K562 (cell line): ENCODE measurements around the gene BTN3A1. TPM values are rescaled to one million over a fixed set of nuclear protein-coding genes. Genes with fewer than 3 reads are reported as not detected.

Experiments used
- DIDO1 ChIP-seq: fragments of 450-650 bp; IDR thresholded peaks from 2 replicates; pipeline ENCODE4 v1.6.1; 2016; ENCODE audit warnings: low read depth, missing biosample characterization, missing genetic modification characterization
- E2F3 ChIP-seq: fragments of 250-450 bp; sonication (Bioruptor Pico); IDR thresholded peaks from 2 replicates; pipeline ENCODE4 v1.4.0; 2020; ENCODE audit warnings: mild to moderate bottlenecking
- E2F4 ChIP-seq: sonication (generic); formaldehyde crosslinking; IDR thresholded peaks from 2 replicates; pipeline ENCODE4 v1.8.0; 2022; ENCODE audit warnings: mild to moderate bottlenecking, low read depth, missing genetic modification reagents
- FOSL1 ChIP-seq: fragments of 200-800 bp; sonication (Bioruptor generic); conservative IDR thresholded peaks from 2 replicates; pipeline ENCODE4 v1.6.1; 2016; ENCODE audit warnings: missing genetic modification characterization, missing compliant biosample characterization
- FOXK2 ChIP-seq, 2 experiments: fragments of 450-650 bp; IDR thresholded peaks in 1 of 2; conservative IDR thresholded peaks in 1 of 2; 2 replicates each; pipeline ENCODE4 v1.6.1; 2016; ENCODE audit warnings: low read depth in 2 of 2, mild to moderate bottlenecking in 1 of 2
- GATA2 ChIP-seq: sonication (generic); formaldehyde crosslinking; IDR thresholded peaks from 2 replicates; pipeline ENCODE4 v1.4.0; 2020; ENCODE audit warnings: mild to moderate bottlenecking, missing genetic modification reagents
- GATAD2B ChIP-seq: fragments of 450-650 bp; IDR thresholded peaks from 2 replicates; pipeline ENCODE4 v1.6.1; 2017; ENCODE audit warnings: mild to moderate bottlenecking, borderline replicate concordance
- HNRNPLL ChIP-seq: fragments of 200-400 bp; formaldehyde crosslinking; IDR thresholded peaks from 2 replicates; pipeline ENCODE4 v1.6.1; 2017; ENCODE audit warnings: low read length, low read depth, mild to moderate bottlenecking; ENCODE audit not compliant: poor library complexity, severe bottlenecking
- JUND ChIP-seq, 2 experiments: IDR thresholded peaks; 2 replicates in 1 of 2; 3 replicates in 1 of 2; pipeline ENCODE4 v1.6.1; 2011; ENCODE audit warnings: borderline replicate concordance in 2 of 2, low read depth in 2 of 2, low read length in 2 of 2, improper control_type of control experiment in 1 of 2, missing biosample characterization in 1 of 2, missing genetic modification characterization in 1 of 2, missing genetic modification reagents in 1 of 2
- NR2C2 ChIP-seq, 2 experiments: fragments of 200-800 bp in 1 of 2; sonication (Bioruptor generic) in 1 of 2; sonication (generic) in 1 of 2; formaldehyde crosslinking in 1 of 2; IDR thresholded peaks; 2 replicates each; pipeline versions ENCODE4 v1.6.1 to v1.8.0; 2016 to 2022; ENCODE audit warnings: mild to moderate bottlenecking in 1 of 2, missing compliant biosample characterization in 1 of 2, missing genetic modification characterization in 1 of 2, missing genetic modification reagents in 1 of 2
- NR4A1 ChIP-seq, 2 experiments: fragments of 250-450 bp in 1 of 2; fragments of 450-650 bp in 1 of 2; sonication (Bioruptor Pico) in 1 of 2; IDR thresholded peaks; 2 replicates each; pipeline versions ENCODE4 v1.4.0 to v1.6.1; 2016 to 2020; ENCODE audit warnings: mild to moderate bottlenecking in 2 of 2, missing compliant biosample characterization in 1 of 2, missing genetic modification characterization in 1 of 2, moderate library complexity in 1 of 2
- POLR2B ChIP-seq: fragments of 450-650 bp; IDR thresholded peaks from 2 replicates; pipeline ENCODE4 v1.6.1; 2018; ENCODE audit warnings: low read depth; ENCODE audit not compliant: partially characterized antibody
- SOX6 ChIP-seq: fragments of 450-650 bp; IDR thresholded peaks from 2 replicates; pipeline ENCODE4 v1.6.1; 2014; ENCODE audit warnings: mild to moderate bottlenecking
- SREBF1 ChIP-seq: fragments of 150-350 bp; IDR thresholded peaks from 2 replicates; pipeline ENCODE4 v1.6.1; 2014; ENCODE audit warnings: antibody characterized with exemption, low read depth, low read length, borderline replicate concordance
- VEZF1 ChIP-seq: fragments of 200-800 bp; sonication (Bioruptor generic); IDR thresholded peaks from 2 replicates; pipeline ENCODE4 v1.6.1; 2017; ENCODE audit warnings: missing genetic modification characterization, missing compliant biosample characterization
- ZC3H8 ChIP-seq: fragments of 450-650 bp; IDR thresholded peaks from 2 replicates; pipeline ENCODE4 v1.6.1; 2017
- ZNF239 ChIP-seq: fragments of 250-450 bp; sonication (Bioruptor Pico); IDR thresholded peaks from 2 replicates; pipeline ENCODE4 v1.4.0; 2020; ENCODE audit warnings: mild to moderate bottlenecking
- ZNF311 ChIP-seq: fragments of 250-450 bp; sonication (Bioruptor Pico); IDR thresholded peaks from 2 replicates; pipeline ENCODE4 v1.4.0; 2020; ENCODE audit warnings: mild to moderate bottlenecking, moderate library complexity
- ZNF76 ChIP-seq: fragments of 250-450 bp; sonication (Bioruptor Pico); IDR thresholded peaks from 2 replicates; pipeline ENCODE4 v1.4.0; 2020; ENCODE audit warnings: mild to moderate bottlenecking, moderate library complexity, borderline replicate concordance
- ZNF830 ChIP-seq: fragments of 250-450 bp; sonication (Bioruptor Pico); IDR thresholded peaks from 2 replicates; pipeline ENCODE4 v1.5.0; 2021; ENCODE audit warnings: mild to moderate bottlenecking
- polyA plus RNA-seq, 8 experiments: library from polyadenylated mRNA; depleted of rRNA in 4 of 8; stranded (reverse) in 5 of 8; unstranded in 3 of 8; fragments of >200 nt; fragmentation: Nextera tagmentation in 2 of 8; fragmentation: Illumina TruSeq in 1 of 8; extraction: Ambion mirVana in 2 of 8; extraction: Trizol in 1 of 8; gene quantifications; 2 replicates each; pipeline versions ENCODE4 v1.2.1 to v1.2.3, GENCODE V29; 2011 to 2014; ENCODE audit warnings: inconsistent platforms in 1 of 8, missing spikeins in 1 of 8
- total RNA-seq, 7 experiments: library from RNA; depleted of rRNA in 6 of 7; stranded (reverse); fragments of >200 nt in 6 of 7; fragmentation: Illumina TruSeq in 2 of 7; extraction: Trizol in 2 of 7; gene quantifications; 2 replicates each; pipeline versions ENCODE4 v1.2.1 to v1.2.3, GENCODE V29; 2011 to 2021; ENCODE audit warnings: low replicate concordance in 1 of 7
- TF ChIP-seq, protein P1 (sequence below), 2 experiments: fragments of 200-800 bp in 1 of 2; sonication (Bioruptor generic) in 1 of 2; sonication (generic) in 1 of 2; formaldehyde crosslinking in 1 of 2; IDR thresholded peaks in 1 of 2; conservative IDR thresholded peaks in 1 of 2; 2 replicates each; pipeline versions ENCODE4 v1.5.0 to v1.6.1; 2016 to 2020; ENCODE audit warnings: missing compliant biosample characterization in 1 of 2, missing genetic modification characterization in 1 of 2, missing genetic modification reagents in 1 of 2
- TF ChIP-seq, protein P2 (sequence below): sonication (generic); formaldehyde crosslinking; IDR thresholded peaks from 2 replicates; pipeline ENCODE4 v1.8.0; 2022; ENCODE audit warnings: mild to moderate bottlenecking, missing genetic modification reagents
- TF ChIP-seq, protein P3 (sequence below): sonication (generic); formaldehyde crosslinking; IDR thresholded peaks from 2 replicates; pipeline ENCODE4 v1.9.0; 2022; ENCODE audit warnings: mild to moderate bottlenecking, missing genetic modification reagents

The BTN3A1 gene
- total and polyA plus RNA-seq, 9 of the 15 experiments (the other 6 are each of a cell fraction or from before 2014, with no cell fraction given), result 0.84 to 8.5 (median 3.9) TPM

GRCh38 chr6:26400626-26401025 lies 1.4 kb upstream of the BTN3A1 start (continued):
- TF ChIP-seq NR2C2 (CRISPR knock-in tag; IDR thresholded peaks at IDR 0.05), result no peak
- no peak for TF ChIP-seq NR2C2 (tag; IDR thresholded peaks at IDR 0.05)
- TF ChIP-seq NR4A1 (CRISPR knock-in tag; IDR thresholded peaks at IDR 0.05), result peak; percentile 63; the same call in 1 of the 2 replicates
- TF ChIP-seq NR4A1 (tag; IDR thresholded peaks at IDR 0.05), result 0 out of 2 replicates have a peak, but pooled peaks have one; percentile 36
- no peak for TF ChIP-seq FOXK2 (conservative IDR thresholded peaks at IDR 0.05 in 1 of 2, IDR thresholded peaks at IDR 0.05 in 1 of 2; ENCODE audit: low read depth in 2 of 2)
- TF ChIP-seq, protein P1, sequence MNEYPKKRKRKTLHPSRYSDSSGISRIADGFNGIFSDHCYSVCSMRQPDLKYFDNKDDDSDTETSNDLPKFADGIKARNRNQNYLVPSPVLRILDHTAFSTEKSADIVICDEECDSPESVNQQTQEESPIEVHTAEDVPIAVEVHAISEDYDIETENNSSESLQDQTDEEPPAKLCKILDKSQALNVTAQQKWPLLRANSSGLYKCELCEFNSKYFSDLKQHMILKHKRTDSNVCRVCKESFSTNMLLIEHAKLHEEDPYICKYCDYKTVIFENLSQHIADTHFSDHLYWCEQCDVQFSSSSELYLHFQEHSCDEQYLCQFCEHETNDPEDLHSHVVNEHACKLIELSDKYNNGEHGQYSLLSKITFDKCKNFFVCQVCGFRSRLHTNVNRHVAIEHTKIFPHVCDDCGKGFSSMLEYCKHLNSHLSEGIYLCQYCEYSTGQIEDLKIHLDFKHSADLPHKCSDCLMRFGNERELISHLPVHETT (CRISPR knock-in tag; conservative IDR thresholded peaks at IDR 0.05 in 1 of 2, IDR thresholded peaks at IDR 0.05 in 1 of 2), result no peak
- 0 out of 2 replicates have a peak, but pooled peaks have one; percentile 12 for TF ChIP-seq JUND (IDR thresholded peaks at IDR 0.05; ENCODE audit: borderline replicate concordance, low read depth, low read length)
- TF ChIP-seq JUND (tag; IDR thresholded peaks at IDR 0.05; ENCODE audit: borderline replicate concordance, low read depth, low read length), result no peak; the same call in 2 of the 3 replicates
- 0 out of 2 replicates have a peak, but pooled peaks have one; percentile 28 for TF ChIP-seq ZNF830
- TF ChIP-seq E2F4 (CRISPR knock-in tag), result no peak
- TF ChIP-seq DIDO1 (tag), result no peak
- 0 out of 2 replicates have a peak, but pooled peaks have one; percentile 62 for TF ChIP-seq ZNF311 (CRISPR knock-in tag)
- no peak for TF ChIP-seq E2F3 (CRISPR knock-in tag)
- no peak for TF ChIP-seq FOSL1 (tag)
- no peak for TF ChIP-seq ZNF239 (CRISPR knock-in tag)
- no peak for TF ChIP-seq POLR2B
- 0 out of 2 replicates have a peak, but pooled peaks have one; percentile 37 for TF ChIP-seq ZNF76 (CRISPR knock-in tag)
- TF ChIP-seq ZC3H8, result no peak
- TF ChIP-seq GATA2 (CRISPR knock-in tag), result no peak
- TF ChIP-seq SOX6, result no peak
- TF ChIP-seq, protein P2, sequence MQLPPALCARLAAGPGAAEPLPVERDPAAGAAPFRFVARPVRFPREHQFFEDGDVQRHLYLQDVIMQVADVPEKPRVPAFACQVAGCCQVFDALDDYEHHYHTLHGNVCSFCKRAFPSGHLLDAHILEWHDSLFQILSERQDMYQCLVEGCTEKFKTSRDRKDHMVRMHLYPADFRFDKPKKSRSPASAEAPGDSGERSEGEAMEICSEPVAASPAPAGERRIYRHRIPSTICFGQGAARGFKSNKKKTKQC, result no peak
- TF ChIP-seq, protein P3, sequence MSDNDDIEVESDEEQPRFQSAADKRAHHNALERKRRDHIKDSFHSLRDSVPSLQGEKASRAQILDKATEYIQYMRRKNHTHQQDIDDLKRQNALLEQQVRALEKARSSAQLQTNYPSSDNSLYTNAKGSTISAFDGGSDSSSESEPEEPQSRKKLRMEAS (CRISPR knock-in tag), result peak; percentile 52; the same call in 1 of the 2 replicates
- no peak for TF ChIP-seq HNRNPLL
- no peak for TF ChIP-seq SREBF1
- TF ChIP-seq GATAD2B, result no peak
- no peak for TF ChIP-seq VEZF1 (CRISPR knock-in tag)
